ENCODE results near the gene TRDMT1.

The TRDMT1 gene

GRCh38 chr10:17231788-17232187 is 30.3 kb upstream of the TRDMT1 start:
- DNase-seq (ENCODE audit: low read depth), result no peak
- peak overlapping the region; percentile 97 for H3K4me3 ChIP-seq (ENCODE audit: control insufficient read depth, low read depth, low read length)
- TF ChIP-seq, protein P1, sequence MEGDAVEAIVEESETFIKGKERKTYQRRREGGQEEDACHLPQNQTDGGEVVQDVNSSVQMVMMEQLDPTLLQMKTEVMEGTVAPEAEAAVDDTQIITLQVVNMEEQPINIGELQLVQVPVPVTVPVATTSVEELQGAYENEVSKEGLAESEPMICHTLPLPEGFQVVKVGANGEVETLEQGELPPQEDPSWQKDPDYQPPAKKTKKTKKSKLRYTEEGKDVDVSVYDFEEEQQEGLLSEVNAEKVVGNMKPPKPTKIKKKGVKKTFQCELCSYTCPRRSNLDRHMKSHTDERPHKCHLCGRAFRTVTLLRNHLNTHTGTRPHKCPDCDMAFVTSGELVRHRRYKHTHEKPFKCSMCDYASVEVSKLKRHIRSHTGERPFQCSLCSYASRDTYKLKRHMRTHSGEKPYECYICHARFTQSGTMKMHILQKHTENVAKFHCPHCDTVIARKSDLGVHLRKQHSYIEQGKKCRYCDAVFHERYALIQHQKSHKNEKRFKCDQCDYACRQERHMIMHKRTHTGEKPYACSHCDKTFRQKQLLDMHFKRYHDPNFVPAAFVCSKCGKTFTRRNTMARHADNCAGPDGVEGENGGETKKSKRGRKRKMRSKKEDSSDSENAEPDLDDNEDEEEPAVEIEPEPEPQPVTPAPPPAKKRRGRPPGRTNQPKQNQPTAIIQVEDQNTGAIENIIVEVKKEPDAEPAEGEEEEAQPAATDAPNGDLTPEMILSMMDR (conservative IDR thresholded peaks at IDR 0.05; ENCODE audit: control insufficient read depth, insufficient read depth, low read depth, low read length), result no peak

DNA sequence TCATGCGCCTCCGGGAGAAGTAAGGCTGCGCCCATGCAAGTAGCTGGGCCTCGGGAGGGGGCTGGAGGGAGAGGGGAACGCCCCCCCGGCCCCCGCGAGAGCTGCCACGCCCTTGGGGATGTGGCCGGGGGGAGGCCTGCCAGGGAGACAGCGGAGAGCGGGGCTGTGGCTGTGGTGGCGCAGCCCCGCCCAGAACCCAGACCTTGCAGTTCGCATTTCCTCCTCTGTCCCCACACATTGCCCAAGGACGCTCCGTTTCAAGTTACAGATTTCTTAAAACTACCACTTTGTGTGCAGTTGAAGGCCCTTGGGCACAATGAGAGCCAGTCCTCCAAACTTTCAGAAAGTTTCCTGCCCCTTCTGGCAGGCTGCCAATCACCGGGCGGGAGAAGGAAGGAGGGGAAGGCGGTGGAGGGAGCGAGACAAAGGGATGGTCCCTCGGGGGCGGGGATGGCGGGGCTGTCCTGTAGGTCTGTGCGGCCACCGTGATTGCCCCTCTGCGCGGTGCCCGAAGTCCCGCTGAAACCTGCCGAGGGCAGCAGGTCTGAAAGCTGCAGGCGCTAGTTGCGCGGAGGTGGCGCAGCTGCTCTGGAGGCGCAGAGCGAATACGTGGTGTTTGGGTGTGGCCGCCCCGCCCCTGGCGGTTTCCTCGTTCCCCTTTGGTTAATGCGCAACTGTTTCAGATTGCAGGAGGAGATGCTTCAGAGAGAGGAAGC is 28.7 kb upstream of the TRDMT1 start:
- peak; percentile 44 for DNase-seq (ENCODE audit: low read depth)
- TF ChIP-seq, protein P1 (conservative IDR thresholded peaks at IDR 0.05; ENCODE audit: control insufficient read depth, insufficient read depth, low read depth, low read length), result no peak
- H3K4me3 ChIP-seq (ENCODE audit: control insufficient read depth, low read depth, low read length), result peak overlapping the region; percentile 97

GRCh38 chr10:17229717-17229966 is 28.2 kb upstream of the TRDMT1 start:
- peak overlapping the region; percentile 97 for H3K4me3 ChIP-seq (ENCODE audit: control insufficient read depth, low read depth, low read length)
- peak; percentile 28 for DNase-seq (ENCODE audit: low read depth)
- TF ChIP-seq, protein P1 (conservative IDR thresholded peaks at IDR 0.05; ENCODE audit: control insufficient read depth, insufficient read depth, low read depth, low read length), result no peak

- TF ChIP-seq, protein P1 (conservative IDR thresholded peaks at IDR 0.05; ENCODE audit: control insufficient read depth, insufficient read depth, low read depth, low read length), result no peak
- peak; percentile 89 for DNase-seq (ENCODE audit: low read depth)
- H3K4me3 ChIP-seq (ENCODE audit: control insufficient read depth, low read depth, low read length), result peak overlapping the region; percentile 97
Measured at GRCh38 chr10:17229016-17229716, 27.7 kb upstream of the TRDMT1 start.

DNA sequence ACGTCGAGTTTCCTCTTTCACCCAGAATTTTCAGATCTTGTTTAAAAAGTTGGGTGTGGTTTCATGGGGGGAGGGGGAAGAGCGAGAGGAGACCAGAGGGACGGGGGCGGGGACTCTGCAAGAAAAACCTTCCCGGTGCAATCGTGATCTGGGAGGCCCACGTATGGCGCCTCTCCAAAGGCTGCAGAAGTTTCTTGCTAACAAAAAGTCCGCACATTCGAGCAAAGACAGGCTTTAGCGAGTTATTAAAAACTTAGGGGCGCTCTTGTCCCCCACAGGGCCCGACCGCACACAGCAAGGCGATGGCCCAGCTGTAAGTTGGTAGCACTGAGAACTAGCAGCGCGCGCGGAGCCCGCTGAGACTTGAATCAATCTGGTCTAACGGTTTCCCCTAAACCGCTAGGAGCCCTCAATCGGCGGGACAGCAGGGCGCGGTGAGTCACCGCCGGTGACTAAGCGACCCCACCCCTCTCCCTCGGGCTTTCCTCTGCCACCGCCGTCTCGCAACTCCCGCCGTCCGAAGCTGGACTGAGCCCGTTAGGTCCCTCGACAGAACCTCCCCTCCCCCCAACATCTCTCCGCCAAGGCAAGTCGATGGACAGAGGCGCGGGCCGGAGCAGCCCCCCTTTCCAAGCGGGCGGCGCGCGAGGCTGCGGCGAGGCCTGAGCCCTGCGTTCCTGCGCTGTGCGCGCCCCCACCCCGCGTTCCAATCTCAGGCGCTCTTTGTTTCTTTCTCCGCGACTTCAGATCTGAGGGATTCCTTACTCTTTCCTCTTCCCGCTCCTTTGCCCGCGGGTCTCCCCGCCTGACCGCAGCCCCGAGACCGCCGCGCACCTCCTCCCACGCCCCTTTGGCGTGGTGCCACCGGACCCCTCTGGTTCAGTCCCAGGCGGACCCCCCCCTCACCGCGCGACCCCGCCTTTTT is 26.9 kb upstream of the TRDMT1 start, which contains the start of gene VIM:
VIM (plus strand) TSS at position 151 of the 925 bp plus-strand sequence. CDS start 1,182 bp downstream, outside the sequence.
- TF ChIP-seq, protein P1 (conservative IDR thresholded peaks at IDR 0.05; ENCODE audit: control insufficient read depth, insufficient read depth, low read depth, low read length), result peak; percentile 11
- H3K4me3 ChIP-seq (ENCODE audit: control insufficient read depth, low read depth, low read length), result peak within 1 kb of the TSS; percentile 97
- DNase-seq (ENCODE audit: low read depth), result peak; percentile 98

DNA sequence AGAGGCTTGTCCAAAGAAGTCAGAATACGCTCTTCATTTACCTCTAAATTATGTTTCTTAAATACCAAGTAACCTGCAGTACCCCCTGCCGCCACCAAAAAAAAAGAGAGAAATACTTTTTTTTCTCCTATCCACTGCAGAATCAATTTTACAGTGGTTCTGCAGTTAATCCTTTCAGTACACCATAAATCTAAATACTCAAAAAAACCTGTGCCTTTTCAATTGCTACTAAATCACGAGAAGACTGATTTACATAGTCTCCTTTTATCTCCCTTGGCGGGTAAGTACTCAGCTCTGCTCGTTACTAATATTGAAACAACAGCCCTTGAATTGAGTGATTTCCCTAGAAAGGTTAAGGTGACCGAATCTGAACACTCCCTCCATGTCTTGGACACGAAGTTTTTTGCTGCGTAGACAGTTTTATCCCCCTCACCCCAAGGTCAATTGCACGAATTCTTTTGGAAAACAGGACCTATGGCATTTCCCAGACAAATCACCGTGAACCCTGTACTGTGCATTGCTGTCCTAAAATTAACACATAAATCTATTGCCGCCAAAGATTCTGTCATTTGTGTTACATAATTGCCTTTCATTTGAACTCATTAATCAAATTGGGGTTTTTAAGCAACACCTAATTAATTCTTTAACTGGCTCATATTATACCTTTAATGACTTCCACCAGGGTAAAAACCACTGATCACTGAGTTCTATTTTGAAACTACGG is 26.1 kb upstream of the TRDMT1 start:
- H3K4me3 ChIP-seq (ENCODE audit: control insufficient read depth, low read depth, low read length), result peak overlapping the region; percentile 97
- DNase-seq (ENCODE audit: low read depth), result peak; percentile 57
- TF ChIP-seq, protein P1 (conservative IDR thresholded peaks at IDR 0.05; ENCODE audit: control insufficient read depth, insufficient read depth, low read depth, low read length), result peak; percentile 40
